AG04449 (cell line): ENCODE results near the gene FLVCR1.

Experiments
- CTCF ChIA-PET: fragments of 350-600 bp; formaldehyde crosslinking; extraction: SDS; loops from one replicate; lab custom pipeline; 2021; ENCODE audit warnings: antibody characterized with exemption; lab: Yijun Ruan, JAX
- POLR2A ChIA-PET: fragments of 400-600, 350-600 bp; formaldehyde crosslinking; extraction: SDS; loops from one replicate; lab custom pipeline; 2020; ENCODE audit warnings: antibody characterized with exemption, inconsistent platforms; lab: Yijun Ruan, JAX
- DNase-seq: peaks from one replicate; pipeline ENCODE4 v3.0.0-alpha.2; 2010; ENCODE audit warnings: low read depth, low spot score
- H3K4me3 ChIP-seq: 2 replicates; pipeline ENCODE4 v1.5.1; 2011; ENCODE audit warnings: low read depth, mild to moderate bottlenecking, control low read depth, low read length
- TF ChIP-seq, protein P1 (sequence below): IDR thresholded peaks from one replicate; pipeline ENCODE4 v1.5.1; 2011; ENCODE audit warnings: mild to moderate bottlenecking, moderate library complexity, low read length, control low read depth, inconsistent platforms; ENCODE audit not compliant: insufficient read depth; ENCODE audit errors: missing control alignments

FLVCR1 gene

DNA sequence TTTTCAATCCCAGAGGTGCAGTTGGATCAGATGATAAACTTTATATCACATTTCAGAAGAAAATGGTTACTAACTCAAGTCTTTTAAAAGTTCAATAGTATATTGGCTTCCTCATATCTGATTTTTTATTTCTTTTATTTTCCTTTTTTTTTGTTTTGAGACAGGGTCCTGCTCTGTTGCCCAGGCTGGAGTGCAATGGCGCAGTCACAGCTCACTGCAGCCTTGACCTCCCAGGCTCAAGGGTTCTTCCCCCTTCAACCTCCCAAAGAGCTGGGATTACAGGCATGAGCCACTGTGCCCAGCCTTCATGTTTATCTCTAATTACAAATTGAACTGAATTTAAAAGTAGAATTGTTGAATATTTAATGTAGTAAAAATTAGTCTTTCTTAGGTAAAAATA lies 13.9 kb downstream of the FLVCR1 start:
- H3K4me3 ChIP-seq: no peak overlapping the region
- no peak for DNase-seq
- POLR2A ChIA-PET: no interaction called here
- CTCF ChIA-PET: no interaction called here
- TF ChIP-seq, protein P1, sequence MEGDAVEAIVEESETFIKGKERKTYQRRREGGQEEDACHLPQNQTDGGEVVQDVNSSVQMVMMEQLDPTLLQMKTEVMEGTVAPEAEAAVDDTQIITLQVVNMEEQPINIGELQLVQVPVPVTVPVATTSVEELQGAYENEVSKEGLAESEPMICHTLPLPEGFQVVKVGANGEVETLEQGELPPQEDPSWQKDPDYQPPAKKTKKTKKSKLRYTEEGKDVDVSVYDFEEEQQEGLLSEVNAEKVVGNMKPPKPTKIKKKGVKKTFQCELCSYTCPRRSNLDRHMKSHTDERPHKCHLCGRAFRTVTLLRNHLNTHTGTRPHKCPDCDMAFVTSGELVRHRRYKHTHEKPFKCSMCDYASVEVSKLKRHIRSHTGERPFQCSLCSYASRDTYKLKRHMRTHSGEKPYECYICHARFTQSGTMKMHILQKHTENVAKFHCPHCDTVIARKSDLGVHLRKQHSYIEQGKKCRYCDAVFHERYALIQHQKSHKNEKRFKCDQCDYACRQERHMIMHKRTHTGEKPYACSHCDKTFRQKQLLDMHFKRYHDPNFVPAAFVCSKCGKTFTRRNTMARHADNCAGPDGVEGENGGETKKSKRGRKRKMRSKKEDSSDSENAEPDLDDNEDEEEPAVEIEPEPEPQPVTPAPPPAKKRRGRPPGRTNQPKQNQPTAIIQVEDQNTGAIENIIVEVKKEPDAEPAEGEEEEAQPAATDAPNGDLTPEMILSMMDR: no peak

GRCh38 chr1:212873518-212873917 lies 15.4 kb downstream of the FLVCR1 start:
- TF ChIP-seq, protein P1: no peak
- DNase-seq: no peak
- ChIA-PET POLR2A (no interaction called here), CTCF (interaction anchor here (1.4 kb wide), 1 partner anchor 9 kb away, joined by 4 read pairs; no protein-coding TSS in a partner anchor)
- H3K4me3 ChIP-seq: no peak overlapping the region

DNA sequence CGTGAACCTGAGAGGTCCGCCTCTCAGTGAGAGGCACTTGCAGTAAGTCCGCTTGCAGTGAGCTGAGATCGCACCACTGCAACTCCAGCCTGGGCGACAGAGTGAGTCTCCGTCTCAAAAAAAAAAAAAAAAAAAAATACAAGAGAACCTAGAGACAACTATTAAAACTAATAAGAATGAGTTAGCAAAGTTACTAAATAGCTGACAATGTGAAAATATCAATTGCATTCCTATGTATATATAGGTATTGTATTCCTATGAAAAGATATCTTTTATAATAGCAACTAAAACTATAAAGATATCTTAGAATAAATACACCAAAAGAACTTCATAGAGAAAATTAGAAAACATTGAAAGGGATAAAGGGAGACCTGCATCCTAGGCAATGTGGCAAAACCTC lies 20.3 kb downstream of the FLVCR1 start:
- H3K4me3 ChIP-seq: no peak overlapping the region
- POLR2A ChIA-PET: interaction anchor here (0.6 kb wide), 1 partner anchor 178 kb away, joined by 3 read pairs; no protein-coding TSS in a partner anchor
- CTCF ChIA-PET: interaction anchor here (1.2 to 1.4 kb wide), 2 partner anchors 21 to 117 kb away, joined by 3 read pairs; no protein-coding TSS in a partner anchor
- TF ChIP-seq, protein P1: no peak
- DNase-seq: no peak

GRCh38 chr1:212879947-212880690 lies 22.0 kb downstream of the FLVCR1 start:
- H3K4me3 ChIP-seq: no peak overlapping the region
- DNase-seq: no peak
- TF ChIP-seq, protein P1: no peak
- POLR2A ChIA-PET: interaction anchor here (0.6 kb wide), 1 partner anchor 32 kb away, joined by 4 read pairs; no protein-coding TSS in a partner anchor
- CTCF ChIA-PET: no interaction called here

DNA sequence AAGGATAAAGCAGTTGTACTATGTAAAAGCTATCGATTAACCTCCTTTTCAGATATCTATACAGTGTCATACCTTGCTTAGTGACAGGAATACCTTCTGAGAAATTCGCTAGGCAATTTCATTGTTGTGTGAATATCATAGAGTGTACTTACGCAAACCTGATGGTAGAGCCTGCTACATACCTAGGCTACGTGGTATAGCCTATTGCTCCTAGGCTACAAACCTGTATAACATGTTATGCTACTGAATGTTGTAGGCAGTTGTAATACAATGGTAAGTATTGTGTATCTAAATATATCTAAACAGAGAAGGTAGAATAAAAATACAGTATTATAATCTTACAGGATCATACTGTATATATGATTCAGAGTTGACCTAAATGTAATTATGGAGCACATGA lies 26.5 kb downstream of the FLVCR1 start:
- ChIA-PET POLR2A (no interaction called here), CTCF (no interaction called here)
- TF ChIP-seq, protein P1: no peak
- DNase-seq: no peak
- H3K4me3 ChIP-seq: no peak overlapping the region

DNA sequence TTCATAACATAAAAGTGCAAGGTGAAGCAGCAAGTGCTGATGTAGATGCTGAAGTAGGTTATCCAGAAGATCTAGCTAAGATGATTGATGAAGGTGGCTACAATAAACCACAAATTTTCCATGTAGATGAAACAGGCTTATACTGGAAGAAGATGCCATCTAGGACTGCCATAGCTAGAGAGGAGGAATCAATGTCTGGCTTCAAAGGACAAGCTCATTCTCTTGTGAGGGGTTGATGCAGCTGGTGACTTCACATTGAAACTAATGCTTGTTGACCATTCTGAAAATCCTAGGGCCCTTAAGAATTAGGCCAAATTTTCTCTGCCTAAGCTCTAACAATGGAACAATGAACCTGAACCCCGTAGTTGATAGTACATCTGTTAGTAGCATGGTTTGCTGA lies 34.0 kb downstream of the FLVCR1 start:
- TF ChIP-seq, protein P1: no peak
- ChIA-PET POLR2A (no interaction called here), CTCF (no interaction called here)
- no peak overlapping the region for H3K4me3 ChIP-seq
- DNase-seq: no peak
